ENCODE data around the gene TTC32.

TTC32 gene

GRCh38 chr2:19916385-19916950 lies 14.7 kb upstream of the TTC32 start:
- Histone ChIP-seq H3K4me3 (ENCODE audit: low read depth in 1 of 2, low read length in 2 of 2) (no peak overlapping the region), H3K4me1 (ENCODE audit: insufficient read depth, low read length) (no peaks in the 10 kb centered on the region), H3K4me2 (ENCODE audit: insufficient read depth, low read length) (no peak overlapping the region), H3K27ac (ENCODE audit: low read length) (no peak overlapping the region), H3K36me3 (ENCODE audit: insufficient read depth, low read length) (no peaks in the 10 kb centered on the region), H3K9me3 (ENCODE audit: insufficient read depth, low read length, severe bottlenecking) (no peaks in the 10 kb centered on the region), H3K27me3 (ENCODE audit: insufficient read depth, low read length, poor library complexity) (peaks cover 17% of the 10 kb centered on the region), H3K79me2 (ENCODE audit: insufficient read depth, low read length) (no peaks in the 10 kb centered on the region), H2AFZ (ENCODE audit: low read depth, low read length) (no peak overlapping the region), H4K20me1 (ENCODE audit: insufficient read depth, low read length) (no peaks in the 10 kb centered on the region), H3K9ac (ENCODE audit: low read depth, low read length) (no peak overlapping the region)
- DNase-seq (no peak), ATAC-seq (ENCODE audit: insufficient read depth, low read depth) (no peak)
- TF ChIP-seq EZH2 (IDR thresholded peaks at IDR 0.05; ENCODE audit: borderline replicate concordance, low read depth, low read length, severe bottlenecking) (no peak), CTCF (IDR thresholded peaks at IDR 0.05; ENCODE audit: borderline replicate concordance, extremely low read depth, low read length, poor library complexity, severe bottlenecking) (no peak)

- no peaks in the 10 kb centered on the region for H4K20me1 ChIP-seq (ENCODE audit: insufficient read depth, low read length)
These were observed 12.6 kb upstream of the TTC32 start for GRCh38 chr2:19914266-19914975.

GRCh38 chr2:19911808-19912509 lies 10.2 kb upstream of the TTC32 start:
- Histone ChIP-seq H3K4me2 (ENCODE audit: insufficient read depth, low read length) (no peak overlapping the region), H2AFZ (ENCODE audit: low read depth, low read length) (no peak overlapping the region), H3K36me3 (ENCODE audit: insufficient read depth, low read length) (no peaks in the 10 kb centered on the region), H3K27ac (ENCODE audit: low read length) (no peak overlapping the region), H3K4me1 (ENCODE audit: insufficient read depth, low read length) (no peaks in the 10 kb centered on the region), H3K9me3 (ENCODE audit: insufficient read depth, low read length, severe bottlenecking) (no peaks in the 10 kb centered on the region), H3K9ac (ENCODE audit: low read depth, low read length) (no peak overlapping the region), H4K20me1 (ENCODE audit: insufficient read depth, low read length) (no peaks in the 10 kb centered on the region), H3K79me2 (ENCODE audit: insufficient read depth, low read length) (no peaks in the 10 kb centered on the region), H3K4me3 (ENCODE audit: low read depth in 1 of 2, low read length in 2 of 2) (no peak overlapping the region), H3K27me3 (ENCODE audit: insufficient read depth, low read length, poor library complexity) (peaks cover 21% of the 10 kb centered on the region)
- ATAC-seq (ENCODE audit: insufficient read depth, low read depth), result no peak
- DNase-seq, result no peak
- TF ChIP-seq EZH2 (IDR thresholded peaks at IDR 0.05; ENCODE audit: borderline replicate concordance, low read depth, low read length, severe bottlenecking) (no peak), CTCF (IDR thresholded peaks at IDR 0.05; ENCODE audit: borderline replicate concordance, extremely low read depth, low read length, poor library complexity, severe bottlenecking) (no peak)

More at GRCh38 chr2:19914266-19914975, 12.6 kb upstream of the TTC32 start:
- ATAC-seq (ENCODE audit: insufficient read depth, low read depth), result no peak
- no peak overlapping the region for H3K4me2 ChIP-seq (ENCODE audit: insufficient read depth, low read length)
- no peaks in the 10 kb centered on the region for H3K9me3 ChIP-seq (ENCODE audit: insufficient read depth, low read length, severe bottlenecking)
- H3K9ac ChIP-seq (ENCODE audit: low read depth, low read length), result no peak overlapping the region
- DNase-seq, result no peak
- H3K27me3 ChIP-seq (ENCODE audit: insufficient read depth, low read length, poor library complexity), result peaks cover 17% of the 10 kb centered on the region
- no peaks in the 10 kb centered on the region for H3K36me3 ChIP-seq (ENCODE audit: insufficient read depth, low read length)
- TF ChIP-seq CTCF (IDR thresholded peaks at IDR 0.05; ENCODE audit: borderline replicate concordance, extremely low read depth, low read length, poor library complexity, severe bottlenecking), result no peak
- no peak for TF ChIP-seq EZH2 (IDR thresholded peaks at IDR 0.05; ENCODE audit: borderline replicate concordance, low read depth, low read length, severe bottlenecking)
- H3K27ac ChIP-seq (ENCODE audit: low read length), result no peak overlapping the region
- no peak overlapping the region for H3K4me3 ChIP-seq (ENCODE audit: low read depth in 1 of 2, low read length in 2 of 2)
- no peak overlapping the region for H2AFZ ChIP-seq (ENCODE audit: low read depth, low read length)
- no peaks in the 10 kb centered on the region for H3K4me1 ChIP-seq (ENCODE audit: insufficient read depth, low read length)
- H3K79me2 ChIP-seq (ENCODE audit: insufficient read depth, low read length), result no peaks in the 10 kb centered on the region
